Gastrocnemius medialis (tissue), 4 donors: ENCODE measurements around the gene OSTN.

Experiments used
- POLR2A ChIP-seq, 2 donors: fragments of 450-650 bp; IDR thresholded peaks; one replicate each; pipeline ENCODE4 v1.6.1; 2017; ENCODE audit warnings: antibody characterized with exemption in 2 of 2, mild to moderate bottlenecking in 2 of 2, moderate library complexity in 2 of 2
- TF ChIP-seq, protein P1 (sequence below), 5 experiments: fragments of 450-650 bp in 3 of 5; fragments of 200-600 bp in 2 of 5; sonication (generic) in 2 of 5; IDR thresholded peaks in 4 of 5; conservative IDR thresholded peaks in 1 of 5; 1 replicate in 4 of 5; 2 replicates in 1 of 5; pipeline ENCODE4 v1.5.1; 2016 to 2019; ENCODE audit warnings: antibody characterized with exemption in 5 of 5, mild to moderate bottlenecking in 3 of 5, moderate library complexity in 3 of 5

DNA sequence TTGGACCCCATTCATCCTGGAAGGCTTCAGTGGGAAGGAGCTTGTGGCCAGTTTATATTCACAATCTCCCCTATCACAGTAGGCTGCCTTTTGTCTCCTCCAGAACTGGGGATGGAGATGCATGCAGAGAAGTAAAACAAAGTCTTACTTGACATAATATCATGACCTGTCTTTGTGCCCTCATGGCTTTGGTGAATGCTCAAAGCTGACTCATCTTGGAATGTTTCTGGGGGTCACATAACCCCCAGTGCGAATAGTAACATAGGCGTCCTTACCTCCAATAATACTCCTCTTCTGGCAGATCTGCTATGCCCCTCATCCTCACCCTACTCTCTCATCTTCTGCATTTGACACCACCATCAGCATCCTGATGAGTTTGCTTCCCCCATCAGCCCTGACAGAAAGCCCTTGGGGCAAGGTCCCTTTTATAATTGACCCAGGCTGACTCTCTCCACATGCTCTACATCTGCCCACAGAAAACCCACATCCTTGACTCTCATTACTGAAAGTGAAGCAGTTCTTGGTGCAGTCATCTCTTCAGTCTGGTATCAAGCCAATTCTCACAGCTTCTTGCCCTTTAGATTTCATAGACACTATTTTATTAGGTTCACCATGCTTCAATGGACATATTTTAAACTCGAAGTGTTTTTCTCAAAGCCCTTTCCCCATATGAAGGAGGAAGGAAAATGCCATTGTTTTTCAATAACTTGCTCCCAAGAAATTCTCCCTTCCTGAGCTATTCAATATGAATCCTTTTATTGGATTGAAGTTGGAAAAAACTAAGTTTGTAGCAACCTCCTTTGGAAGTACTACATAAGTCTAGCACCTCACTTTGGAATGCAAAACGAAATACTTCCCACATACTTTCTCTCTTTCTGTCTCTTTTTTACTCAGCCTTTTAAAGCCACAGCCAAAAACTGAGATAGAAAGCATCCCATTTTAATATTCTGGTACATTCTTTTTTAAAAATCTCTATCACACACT lies 36.6 kb downstream of the OSTN start:
- TF ChIP-seq, protein P1, sequence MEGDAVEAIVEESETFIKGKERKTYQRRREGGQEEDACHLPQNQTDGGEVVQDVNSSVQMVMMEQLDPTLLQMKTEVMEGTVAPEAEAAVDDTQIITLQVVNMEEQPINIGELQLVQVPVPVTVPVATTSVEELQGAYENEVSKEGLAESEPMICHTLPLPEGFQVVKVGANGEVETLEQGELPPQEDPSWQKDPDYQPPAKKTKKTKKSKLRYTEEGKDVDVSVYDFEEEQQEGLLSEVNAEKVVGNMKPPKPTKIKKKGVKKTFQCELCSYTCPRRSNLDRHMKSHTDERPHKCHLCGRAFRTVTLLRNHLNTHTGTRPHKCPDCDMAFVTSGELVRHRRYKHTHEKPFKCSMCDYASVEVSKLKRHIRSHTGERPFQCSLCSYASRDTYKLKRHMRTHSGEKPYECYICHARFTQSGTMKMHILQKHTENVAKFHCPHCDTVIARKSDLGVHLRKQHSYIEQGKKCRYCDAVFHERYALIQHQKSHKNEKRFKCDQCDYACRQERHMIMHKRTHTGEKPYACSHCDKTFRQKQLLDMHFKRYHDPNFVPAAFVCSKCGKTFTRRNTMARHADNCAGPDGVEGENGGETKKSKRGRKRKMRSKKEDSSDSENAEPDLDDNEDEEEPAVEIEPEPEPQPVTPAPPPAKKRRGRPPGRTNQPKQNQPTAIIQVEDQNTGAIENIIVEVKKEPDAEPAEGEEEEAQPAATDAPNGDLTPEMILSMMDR (IDR thresholded peaks at IDR 0.05 in 4 of 5, conservative IDR thresholded peaks at IDR 0.05 in 1 of 5) = no peak
- TF ChIP-seq POLR2A (IDR thresholded peaks at IDR 0.05) = no peak
